ENCODE data around the gene HBE1. TPM values are rescaled to one million over a fixed set of nuclear protein-coding genes. Genes with fewer than 3 reads are reported as not detected.
"Not testable (repeated sequence)": the region's sequence is repeated elsewhere in the genome, so short reads cannot be mapped to it uniquely, and the experiment has no call there.

Gene HBE1
- total and polyA plus RNA-seq, 2 donors (not counting 1 experiment from before 2014, with no cell fraction given): not detected

DNA sequence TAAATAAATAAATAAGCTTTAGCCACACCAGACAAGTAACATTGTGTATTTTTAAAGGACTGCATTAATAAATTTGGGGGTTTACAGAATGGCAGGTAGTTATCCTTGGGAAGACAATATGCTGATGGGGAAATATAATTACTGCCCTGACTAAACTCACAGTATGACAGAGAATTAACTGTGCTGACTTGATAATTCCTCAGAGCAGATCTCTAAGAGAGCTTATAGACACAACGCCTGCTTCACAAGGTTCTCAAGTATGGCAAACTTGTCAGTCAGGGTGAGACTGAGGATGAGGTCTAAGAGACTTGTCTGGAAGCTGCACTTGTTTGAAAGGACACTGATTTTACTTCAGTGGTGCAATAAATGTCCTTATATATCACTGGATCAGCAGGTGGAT, 28.7 kb upstream of the HBE1 start:
- ChIA-PET CTCF (no interaction called here), POLR2A (no interaction called here)
- ATAC-seq (ENCODE audit: low read depth) (no peak), DNase-seq (no peak)
- Histone ChIP-seq H3K27me3 (replicated peaks in 1 of 4; ENCODE audit: control extremely low read depth in 1 of 4, control insufficient read depth in 3 of 4, insufficient read depth in 4 of 4, low read length in 3 of 4) (no peaks in the 10 kb centered on the region), H3K9ac (ENCODE audit: low read length) (no peak overlapping the region), H3K4me2 (replicated peaks; ENCODE audit: low read depth, low read length, poor library complexity, severe bottlenecking) (no peak overlapping the region), H3K79me2 (ENCODE audit: control insufficient read depth, insufficient read depth, low read length) (no peaks in the 10 kb centered on the region), H3K9me3 (ENCODE audit: control extremely low read depth in 1 of 3, control insufficient read depth in 2 of 3, insufficient read depth in 1 of 3, low read length in 2 of 3) (no peaks in the 10 kb centered on the region), H2AFZ (ENCODE audit: insufficient read depth, low read depth, low read length, poor library complexity, severe bottlenecking) (no peak overlapping the region), H3K4me3 (ENCODE audit: control extremely low read depth in 1 of 5, extremely low read depth in 1 of 5, insufficient read depth in 1 of 5, low read depth in 2 of 5, low read length in 4 of 5) (no peak overlapping the region), H3K4me1 (ENCODE audit: control insufficient read depth in 2 of 2, insufficient read depth in 2 of 2, low read length in 2 of 2) (no peaks in the 10 kb centered on the region), H3K36me3 (replicated peaks in 1 of 2; ENCODE audit: control extremely low read depth in 1 of 2, control insufficient read depth in 1 of 2, extremely low read depth in 1 of 2, insufficient read depth in 2 of 2, low read length in 1 of 2) (no peaks in the 10 kb centered on the region), H3K27ac (ENCODE audit: low read length in 2 of 2) (no peak overlapping the region), H4K20me1 (ENCODE audit: control insufficient read depth, insufficient read depth, low read length, poor library complexity, severe bottlenecking) (no peaks in the 10 kb centered on the region)
- H3K27ac Mint-ChIP-seq: no peak overlapping the region
- 100% methylated on average over 1 of the region's 1 CpG for WGBS (ENCODE audit: insufficient coverage)
- no peaks in the 10 kb centered on the region for H3K4me1 Mint-ChIP-seq
- H3K27me3 Mint-ChIP-seq: peaks cover 21% of the 10 kb centered on the region
- intact Hi-C loops (cut with micrococcal nuclease): no loop called here
- H3K9me3 Mint-ChIP-seq (ENCODE audit: insufficient read depth): no peaks in the 10 kb centered on the region
- H3K4me3 Mint-ChIP-seq: no peak overlapping the region
- TF ChIP-seq EZH2 (IDR thresholded peaks at IDR 0.05; ENCODE audit: borderline replicate concordance, insufficient read depth, low read depth, low read length, poor library complexity, severe bottlenecking): no peak
- TF ChIP-seq, protein P1, sequence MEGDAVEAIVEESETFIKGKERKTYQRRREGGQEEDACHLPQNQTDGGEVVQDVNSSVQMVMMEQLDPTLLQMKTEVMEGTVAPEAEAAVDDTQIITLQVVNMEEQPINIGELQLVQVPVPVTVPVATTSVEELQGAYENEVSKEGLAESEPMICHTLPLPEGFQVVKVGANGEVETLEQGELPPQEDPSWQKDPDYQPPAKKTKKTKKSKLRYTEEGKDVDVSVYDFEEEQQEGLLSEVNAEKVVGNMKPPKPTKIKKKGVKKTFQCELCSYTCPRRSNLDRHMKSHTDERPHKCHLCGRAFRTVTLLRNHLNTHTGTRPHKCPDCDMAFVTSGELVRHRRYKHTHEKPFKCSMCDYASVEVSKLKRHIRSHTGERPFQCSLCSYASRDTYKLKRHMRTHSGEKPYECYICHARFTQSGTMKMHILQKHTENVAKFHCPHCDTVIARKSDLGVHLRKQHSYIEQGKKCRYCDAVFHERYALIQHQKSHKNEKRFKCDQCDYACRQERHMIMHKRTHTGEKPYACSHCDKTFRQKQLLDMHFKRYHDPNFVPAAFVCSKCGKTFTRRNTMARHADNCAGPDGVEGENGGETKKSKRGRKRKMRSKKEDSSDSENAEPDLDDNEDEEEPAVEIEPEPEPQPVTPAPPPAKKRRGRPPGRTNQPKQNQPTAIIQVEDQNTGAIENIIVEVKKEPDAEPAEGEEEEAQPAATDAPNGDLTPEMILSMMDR (IDR thresholded peaks at IDR 0.05): no peak

DNA sequence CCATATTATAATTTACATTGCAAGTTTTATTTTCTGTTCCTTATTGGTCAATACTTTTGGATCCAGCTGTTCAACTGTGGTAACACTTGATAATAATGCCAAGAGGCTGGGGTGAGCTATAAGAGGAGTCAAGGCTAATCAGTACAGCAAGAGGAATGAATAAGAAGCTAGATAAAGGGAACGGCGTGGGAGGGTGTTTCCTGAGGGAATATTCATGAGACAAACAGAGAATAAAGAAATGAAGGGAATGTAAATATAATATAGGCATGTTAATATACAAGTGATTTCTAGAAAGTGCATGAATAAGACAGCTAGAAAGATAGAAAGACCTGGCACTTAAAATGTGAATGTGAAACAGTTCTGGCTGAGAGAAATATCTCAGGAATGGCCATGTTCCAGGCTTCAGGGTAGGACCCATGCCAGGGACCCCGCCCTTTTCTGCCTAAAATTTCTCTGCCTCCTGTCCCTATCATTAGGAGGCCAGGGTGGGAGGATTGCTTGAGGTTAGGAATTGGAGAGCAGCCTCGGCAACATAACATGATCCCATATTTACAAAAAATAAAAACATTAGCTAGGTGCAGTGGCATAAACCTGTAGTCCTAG, 28.1 kb upstream of the HBE1 start:
- Histone ChIP-seq H3K9me3 (ENCODE audit: control extremely low read depth in 1 of 3, control insufficient read depth in 2 of 3, insufficient read depth in 1 of 3, low read length in 2 of 3) (no peaks in the 10 kb centered on the region), H4K20me1 (ENCODE audit: control insufficient read depth, insufficient read depth, low read length, poor library complexity, severe bottlenecking) (no peaks in the 10 kb centered on the region), H3K9ac (ENCODE audit: low read length) (no peak overlapping the region), H3K4me1 (ENCODE audit: control insufficient read depth in 2 of 2, insufficient read depth in 2 of 2, low read length in 2 of 2) (no peaks in the 10 kb centered on the region), H2AFZ (ENCODE audit: insufficient read depth, low read depth, low read length, poor library complexity, severe bottlenecking) (no peak overlapping the region), H3K36me3 (replicated peaks in 1 of 2; ENCODE audit: control extremely low read depth in 1 of 2, control insufficient read depth in 1 of 2, extremely low read depth in 1 of 2, insufficient read depth in 2 of 2, low read length in 1 of 2) (no peaks in the 10 kb centered on the region), H3K27me3 (replicated peaks in 1 of 4; ENCODE audit: control extremely low read depth in 1 of 4, control insufficient read depth in 3 of 4, insufficient read depth in 4 of 4, low read length in 3 of 4) (no peaks in the 10 kb centered on the region), H3K4me2 (replicated peaks; ENCODE audit: low read depth, low read length, poor library complexity, severe bottlenecking) (no peak overlapping the region), H3K27ac (ENCODE audit: low read length in 2 of 2) (no peak overlapping the region), H3K79me2 (ENCODE audit: control insufficient read depth, insufficient read depth, low read length) (no peaks in the 10 kb centered on the region), H3K4me3 (ENCODE audit: control extremely low read depth in 1 of 5, extremely low read depth in 1 of 5, insufficient read depth in 1 of 5, low read depth in 2 of 5, low read length in 4 of 5) (no peak overlapping the region)
- intact Hi-C loops (cut with micrococcal nuclease): no loop called here
- no peak overlapping the region for H3K27ac Mint-ChIP-seq
- H3K4me3 Mint-ChIP-seq: no peak overlapping the region
- 92% methylated on average over 2 of the region's 4 CpGs for WGBS (ENCODE audit: insufficient coverage)
- ChIA-PET POLR2A (no interaction called here), CTCF (no interaction called here)
- ATAC-seq (ENCODE audit: low read depth) (no peak), DNase-seq (no peak)
- no peaks in the 10 kb centered on the region for H3K4me1 Mint-ChIP-seq
- TF ChIP-seq, protein P1 (IDR thresholded peaks at IDR 0.05): no peak
- TF ChIP-seq EZH2 (IDR thresholded peaks at IDR 0.05; ENCODE audit: borderline replicate concordance, insufficient read depth, low read depth, low read length, poor library complexity, severe bottlenecking): no peak
- no peaks in the 10 kb centered on the region for H3K9me3 Mint-ChIP-seq (ENCODE audit: insufficient read depth)
- H3K27me3 Mint-ChIP-seq: peaks cover 21% of the 10 kb centered on the region

DNA sequence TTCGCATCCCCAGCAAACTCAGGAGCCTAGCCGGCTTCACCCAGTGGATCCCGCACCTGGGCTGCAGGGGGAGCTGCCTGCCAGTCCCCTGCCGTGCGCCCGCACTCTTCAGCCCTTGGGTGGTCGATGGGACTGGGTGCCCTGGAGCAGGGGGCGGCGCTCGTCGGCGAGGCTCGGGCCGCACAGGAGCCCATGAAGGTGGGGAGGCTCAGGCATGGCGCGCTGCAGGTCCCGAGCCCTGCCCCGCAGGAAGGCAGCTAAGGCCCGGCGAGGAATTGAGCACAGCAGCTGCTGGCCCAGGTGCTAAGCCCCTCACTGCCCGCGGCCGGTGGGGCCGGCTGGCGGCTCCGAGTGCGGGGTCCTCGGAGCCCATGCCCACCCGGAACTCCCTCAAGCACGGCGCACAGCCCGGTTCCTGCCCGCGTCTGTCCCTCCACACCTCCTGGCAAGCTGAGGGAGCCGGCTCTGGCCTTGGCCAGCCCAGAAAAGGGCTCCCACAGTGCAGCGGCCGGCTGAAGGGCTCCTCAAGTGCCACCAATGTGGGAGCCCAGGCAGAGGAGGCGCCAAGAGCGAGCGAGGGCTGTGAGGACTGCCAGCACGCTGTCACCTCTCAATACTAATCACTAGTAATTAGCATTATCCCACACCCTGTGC, 24.7 kb upstream of the HBE1 start:
- intact Hi-C loops (cut with micrococcal nuclease); H3K4me3 Mint-ChIP-seq; ATAC-seq (ENCODE audit: low read depth); H3K27me3 ChIP-seq (replicated peaks in 1 of 4; ENCODE audit: control extremely low read depth in 1 of 4, control insufficient read depth in 3 of 4, insufficient read depth in 4 of 4, low read length in 3 of 4); H3K4me3 ChIP-seq (ENCODE audit: control extremely low read depth in 1 of 5, extremely low read depth in 1 of 5, insufficient read depth in 1 of 5, low read depth in 2 of 5, low read length in 4 of 5); H3K4me1 Mint-ChIP-seq; H3K9me3 Mint-ChIP-seq (ENCODE audit: insufficient read depth); H3K27ac ChIP-seq (ENCODE audit: low read length in 2 of 2); H3K36me3 ChIP-seq (replicated peaks in 1 of 2; ENCODE audit: control extremely low read depth in 1 of 2, control insufficient read depth in 1 of 2, extremely low read depth in 1 of 2, insufficient read depth in 2 of 2, low read length in 1 of 2); H3K9me3 ChIP-seq (ENCODE audit: control extremely low read depth in 1 of 3, control insufficient read depth in 2 of 3, insufficient read depth in 1 of 3, low read length in 2 of 3); H3K4me2 ChIP-seq (replicated peaks; ENCODE audit: low read depth, low read length, poor library complexity, severe bottlenecking); H3K27ac Mint-ChIP-seq; DNase-seq; H3K4me1 ChIP-seq (ENCODE audit: control insufficient read depth in 2 of 2, insufficient read depth in 2 of 2, low read length in 2 of 2); H3K27me3 Mint-ChIP-seq; H2AFZ ChIP-seq (ENCODE audit: insufficient read depth, low read depth, low read length, poor library complexity, severe bottlenecking); H3K9ac ChIP-seq (ENCODE audit: low read length); POLR2A ChIA-PET; H4K20me1 ChIP-seq (ENCODE audit: control insufficient read depth, insufficient read depth, low read length, poor library complexity, severe bottlenecking); H3K79me2 ChIP-seq (ENCODE audit: control insufficient read depth, insufficient read depth, low read length); CTCF ChIA-PET: not testable (repeated sequence)
- WGBS (ENCODE audit: insufficient coverage): 97% methylated on average over 35 of the region's 41 CpGs

All from B cell (primary cell).